Activated T-helper 2 cell treated with anti-CD3 and anti-CD28 coated beads, Interferon-gamma antibody, Interleukin-2, Interleukin-4, amounts not matched to agents 10 μg/mL and 5 μg/mL and 100 μg/mL, durations not matched to agents 14 hours and 24 hours and 36 hours (primary cell): Measurements from ENCODE around the gene SCAMP1. TPM values are rescaled to one million over a fixed set of nuclear protein-coding genes. Genes with fewer than 3 reads are reported as not detected.

ENCODE experiments used
- DNase-seq: peaks from one replicate; pipeline ENCODE4 v3.0.0; 2021; ENCODE audit warnings: low spot score
- H3K27ac Mint-ChIP-seq: one replicate; pipeline ENCODE4 v1.8.0; 2021; ENCODE audit warnings: mixed read lengths
- H3K27me3 Mint-ChIP-seq: one replicate; pipeline ENCODE4 v1.8.0; 2021; ENCODE audit warnings: low read depth, mixed read lengths
- H3K36me3 Mint-ChIP-seq: one replicate; pipeline ENCODE4 v1.8.0; 2021; ENCODE audit warnings: low read depth, mixed read lengths
- H3K4me1 Mint-ChIP-seq: one replicate; pipeline ENCODE4 v1.8.0; 2021; ENCODE audit warnings: low read depth, mixed read lengths
- H3K4me3 Mint-ChIP-seq: one replicate; pipeline ENCODE4 v1.8.0; 2021; ENCODE audit warnings: low read depth, mild to moderate bottlenecking, moderate library complexity, mixed read lengths
- H3K9me3 Mint-ChIP-seq: one replicate; pipeline ENCODE4 v1.8.0; 2021; ENCODE audit warnings: mixed read lengths
- intact Hi-C: fragments of 100-400 bp; cut with micrococcal nuclease; formaldehyde crosslinking; loops from one replicate; pipeline ENCODE4 v1.15.1; 2023
- total RNA-seq: library from RNA; stranded (reverse); gene quantifications from 2 replicates; pipeline ENCODE4 v1.2.3, GENCODE V29; 2022

Gene SCAMP1, protein sequence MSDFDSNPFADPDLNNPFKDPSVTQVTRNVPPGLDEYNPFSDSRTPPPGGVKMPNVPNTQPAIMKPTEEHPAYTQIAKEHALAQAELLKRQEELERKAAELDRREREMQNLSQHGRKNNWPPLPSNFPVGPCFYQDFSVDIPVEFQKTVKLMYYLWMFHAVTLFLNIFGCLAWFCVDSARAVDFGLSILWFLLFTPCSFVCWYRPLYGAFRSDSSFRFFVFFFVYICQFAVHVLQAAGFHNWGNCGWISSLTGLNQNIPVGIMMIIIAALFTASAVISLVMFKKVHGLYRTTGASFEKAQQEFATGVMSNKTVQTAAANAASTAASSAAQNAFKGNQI
- total RNA-seq: 17.1 and 17.7 TPM in 2 replicates

DNA sequence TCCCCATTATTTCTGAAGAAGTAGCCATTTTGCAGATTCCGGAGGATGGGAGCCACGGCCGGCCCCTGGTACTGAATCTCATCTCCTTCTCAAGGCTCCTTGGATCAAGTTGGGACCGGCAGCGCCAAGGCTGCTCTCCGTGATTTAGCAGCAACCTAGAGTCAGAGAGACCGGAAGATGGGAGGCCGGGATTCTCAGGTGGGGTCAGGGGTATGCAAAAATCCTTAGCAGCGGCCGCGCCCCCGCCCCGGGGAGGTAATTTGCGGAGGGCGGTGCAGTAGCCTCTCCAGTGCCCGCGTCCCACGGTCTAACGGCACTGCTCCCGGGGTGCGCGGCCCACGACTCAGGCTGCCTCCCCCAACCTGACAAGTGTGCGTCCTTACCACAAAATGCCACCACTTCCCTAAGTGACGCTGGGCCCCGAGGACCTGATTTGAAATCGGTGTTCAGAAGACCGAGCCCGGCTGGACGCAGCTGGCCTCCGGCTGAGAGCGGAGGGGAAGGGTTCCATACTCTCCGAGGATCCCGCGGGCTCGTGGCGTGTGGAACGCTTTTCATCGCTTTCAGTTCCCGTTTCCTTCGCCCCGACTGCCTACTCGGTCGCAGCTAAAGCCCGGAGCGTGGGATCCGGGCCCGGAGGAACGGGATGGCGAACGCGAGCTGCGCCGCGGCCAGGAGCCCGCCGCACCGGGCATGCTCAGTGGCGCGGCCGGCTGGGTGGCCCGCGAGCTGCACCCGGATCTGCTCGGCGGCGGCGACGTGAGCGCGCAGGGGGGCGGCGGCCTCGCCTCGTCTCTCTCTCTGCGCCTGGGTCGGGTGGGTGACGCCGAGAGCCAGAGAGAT lies at the start of gene SCAMP1:
TSS of gene SCAMP1 (plus strand) at position 787 of the 843 bp plus-strand sequence. CDS start at position 842, 55 bp downstream.
- DNase-seq: peak; percentile 91
- Mint-ChIP-seq H3K27ac (peak within 1 kb of the TSS; percentile 94), H3K4me1 (peaks cover 29% of the 10 kb centered on the region), H3K27me3 (no peaks in the 10 kb centered on the region), H3K9me3 (no peaks in the 10 kb centered on the region), H3K4me3 (peak within 1 kb of the TSS; percentile 95), H3K36me3 (peaks cover 20% of the 10 kb centered on the region)
- intact Hi-C loops: loop anchor here (1.0 kb wide), 1 partner anchor 66 kb away; the partner anchor contains the start of gene AP3B1

DNA sequence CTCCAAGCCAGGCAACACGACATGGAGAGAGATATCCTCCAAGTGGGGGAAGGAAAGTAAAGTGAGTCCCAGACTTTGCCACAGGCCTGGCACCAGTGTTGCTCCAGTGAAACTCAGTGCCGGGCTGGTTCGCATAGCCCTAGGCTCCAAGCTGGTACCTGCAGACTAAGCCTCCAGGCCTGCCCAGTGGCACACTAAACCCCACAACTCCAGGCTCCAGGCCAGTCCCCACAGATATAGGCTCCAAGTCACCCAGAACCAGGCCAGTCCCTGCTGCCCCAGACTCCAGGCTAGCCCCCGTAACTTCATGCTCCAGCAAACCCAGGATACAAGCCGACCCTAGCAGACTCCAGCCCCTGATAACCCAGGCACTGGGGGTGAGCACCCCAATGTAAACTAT lies 42.9 kb upstream of the SCAMP1 start:
- Mint-ChIP-seq H3K4me1 (no peaks in the 10 kb centered on the region), H3K27me3 (peaks cover 21% of the 10 kb centered on the region), H3K9me3 (no peaks in the 10 kb centered on the region), H3K36me3 (no peaks in the 10 kb centered on the region), H3K27ac (no peak overlapping the region), H3K4me3 (no peak overlapping the region)
- intact Hi-C loops: no loop called here
- DNase-seq: no peak

- Mint-ChIP-seq H3K4me3 (no peak overlapping the region), H3K27me3 (peaks cover 21% of the 10 kb centered on the region), H3K9me3 (no peaks in the 10 kb centered on the region), H3K27ac (no peak overlapping the region), H3K36me3 (no peaks in the 10 kb centered on the region), H3K4me1 (no peaks in the 10 kb centered on the region)
- no peak for DNase-seq
- intact Hi-C loops: no loop called here
These were observed 42.1 kb upstream of the SCAMP1 start for GRCh38 chr5:78318337-78318736.

DNA sequence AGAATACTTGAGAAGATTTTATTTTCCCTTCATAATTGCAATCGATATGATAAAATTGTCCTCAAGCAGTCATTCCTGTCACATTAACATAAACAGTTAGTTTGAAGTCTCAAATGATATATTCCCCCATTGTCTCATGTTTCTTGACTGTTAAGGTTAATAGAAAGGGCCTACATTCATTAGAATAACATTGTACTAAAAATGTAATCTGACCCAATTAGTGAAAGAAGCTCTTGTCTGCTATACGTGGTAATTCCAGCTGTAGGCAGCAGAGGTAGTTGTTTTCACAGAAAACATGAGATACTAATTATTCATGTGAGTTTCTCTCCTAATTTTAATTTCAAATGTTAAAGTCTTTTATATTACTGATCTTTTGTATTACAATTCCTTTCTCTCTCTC lies 40.0 kb upstream of the SCAMP1 start:
- Mint-ChIP-seq H3K4me1 (no peaks in the 10 kb centered on the region), H3K9me3 (no peaks in the 10 kb centered on the region), H3K4me3 (no peak overlapping the region), H3K27me3 (peaks cover 21% of the 10 kb centered on the region), H3K27ac (no peak overlapping the region), H3K36me3 (no peaks in the 10 kb centered on the region)
- DNase-seq: no peak
- intact Hi-C loops: no loop called here

GRCh38 chr5:78323241-78323640 lies 37.2 kb upstream of the SCAMP1 start:
- intact Hi-C loops: no loop called here
- DNase-seq: no peak
- H3K4me3 Mint-ChIP-seq: no peak overlapping the region
- H3K27me3 Mint-ChIP-seq: peaks cover 27% of the 10 kb centered on the region
- no peaks in the 10 kb centered on the region for H3K4me1 Mint-ChIP-seq
- no peaks in the 10 kb centered on the region for H3K36me3 Mint-ChIP-seq
- no peaks in the 10 kb centered on the region for H3K9me3 Mint-ChIP-seq
- H3K27ac Mint-ChIP-seq: no peak overlapping the region

DNA sequence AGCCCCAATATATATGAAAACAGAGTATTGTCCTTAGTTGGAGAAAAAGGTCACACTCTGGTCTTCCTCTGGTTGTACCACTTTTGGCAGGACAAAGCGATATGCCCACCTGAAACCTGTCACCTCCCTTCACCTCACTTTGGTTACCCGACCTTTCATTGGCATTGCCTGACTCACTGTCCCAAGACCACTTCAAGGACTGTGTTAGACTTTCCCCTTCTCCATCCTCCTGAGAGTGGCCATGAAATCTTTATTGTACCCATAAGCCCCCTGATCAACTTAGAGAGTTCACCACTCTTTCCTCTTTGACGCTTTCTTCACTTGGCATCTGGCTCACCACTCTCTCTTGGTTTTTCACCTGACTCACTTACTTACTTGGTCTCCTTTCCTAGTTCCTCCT lies 33.5 kb upstream of the SCAMP1 start:
- H3K4me3 Mint-ChIP-seq: no peak overlapping the region
- DNase-seq: no peak
- intact Hi-C loops: no loop called here
- H3K27me3 Mint-ChIP-seq: peaks cover 26% of the 10 kb centered on the region
- H3K36me3 Mint-ChIP-seq: no peaks in the 10 kb centered on the region
- H3K27ac Mint-ChIP-seq: no peak overlapping the region
- peaks cover 1% of the 10 kb centered on the region for H3K4me1 Mint-ChIP-seq
- no peaks in the 10 kb centered on the region for H3K9me3 Mint-ChIP-seq

DNA sequence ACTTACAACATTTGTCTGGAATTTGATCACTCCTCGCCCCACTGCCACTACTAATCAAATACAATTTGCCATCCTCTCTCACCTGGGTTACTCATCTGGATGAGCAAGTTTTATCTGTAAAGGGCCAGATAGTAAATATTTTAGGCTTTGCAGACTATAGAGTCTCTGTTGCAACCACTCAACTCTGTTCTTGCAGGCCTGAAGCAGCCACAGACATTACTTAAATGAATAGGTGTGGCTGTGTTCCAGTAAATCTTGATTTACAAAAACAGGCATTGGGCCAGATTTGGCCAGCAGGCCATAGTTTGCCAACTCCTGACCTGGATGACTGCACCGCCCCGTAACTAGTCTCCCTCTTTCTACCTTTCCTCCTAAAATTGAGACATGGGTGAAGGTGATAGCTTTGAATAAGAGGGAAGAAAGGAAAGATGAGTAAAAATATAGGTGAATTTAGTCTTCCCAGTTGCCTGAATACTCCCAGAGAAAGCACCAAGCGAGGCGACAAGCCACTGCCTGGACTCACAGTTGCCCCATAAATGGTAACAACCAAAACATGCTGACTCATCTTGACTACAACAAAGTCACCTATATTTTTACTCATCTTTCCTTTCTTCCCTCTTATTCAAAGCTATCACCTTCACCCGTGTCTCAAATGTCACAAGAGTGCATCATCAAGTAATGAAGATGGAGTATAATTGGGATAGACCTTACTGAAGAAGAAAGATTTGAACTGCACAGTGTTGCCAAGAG lies 32.5 kb upstream of the SCAMP1 start:
- H3K36me3 Mint-ChIP-seq: no peaks in the 10 kb centered on the region
- intact Hi-C loops: no loop called here
- peaks cover 24% of the 10 kb centered on the region for H3K27me3 Mint-ChIP-seq
- H3K27ac Mint-ChIP-seq: no peak overlapping the region
- DNase-seq: no peak
- no peaks in the 10 kb centered on the region for H3K9me3 Mint-ChIP-seq
- no peak overlapping the region for H3K4me3 Mint-ChIP-seq
- peaks cover 1% of the 10 kb centered on the region for H3K4me1 Mint-ChIP-seq

GRCh38 chr5:78328585-78329173 lies 31.7 kb upstream of the SCAMP1 start:
- H3K27ac Mint-ChIP-seq: no peak overlapping the region
- DNase-seq: no peak
- H3K27me3 Mint-ChIP-seq: peaks cover 22% of the 10 kb centered on the region
- intact Hi-C loops: no loop called here
- peaks cover 1% of the 10 kb centered on the region for H3K4me1 Mint-ChIP-seq
- H3K4me3 Mint-ChIP-seq: no peak overlapping the region
- H3K9me3 Mint-ChIP-seq: no peaks in the 10 kb centered on the region
- no peaks in the 10 kb centered on the region for H3K36me3 Mint-ChIP-seq

- H3K4me1 Mint-ChIP-seq: peaks cover 1% of the 10 kb centered on the region
- intact Hi-C loops: no loop called here
- H3K36me3 Mint-ChIP-seq: no peaks in the 10 kb centered on the region
- peaks cover 2% of the 10 kb centered on the region for H3K9me3 Mint-ChIP-seq
- H3K27ac Mint-ChIP-seq: no peak overlapping the region
- H3K4me3 Mint-ChIP-seq: no peak overlapping the region
- peaks cover 20% of the 10 kb centered on the region for H3K27me3 Mint-ChIP-seq
- DNase-seq: no peak
These were observed 28.8 kb upstream of the SCAMP1 start for GRCh38 chr5:78331523-78332080.

DNA sequence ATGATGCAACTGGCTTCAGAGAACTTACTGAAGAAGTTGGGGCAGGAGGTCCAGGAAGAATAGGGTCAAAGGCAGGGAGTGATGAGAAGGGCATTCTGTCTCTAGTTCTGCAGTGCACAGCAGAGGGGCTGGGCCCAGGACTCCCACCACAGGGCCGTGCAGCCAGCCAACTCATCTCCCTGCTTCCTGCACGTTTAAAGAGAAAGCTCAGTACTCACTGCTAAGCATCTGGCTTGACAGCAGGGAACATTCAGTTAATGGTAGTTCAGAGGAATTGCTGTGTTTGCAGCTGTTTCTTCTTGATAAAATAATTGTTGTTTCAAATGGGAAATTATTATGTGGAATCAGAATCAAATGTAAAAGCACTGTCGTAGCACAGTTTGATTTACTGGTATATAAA lies 25.6 kb upstream of the SCAMP1 start:
- Mint-ChIP-seq H3K27ac (no peak overlapping the region), H3K4me3 (no peak overlapping the region), H3K9me3 (peaks cover 12% of the 10 kb centered on the region), H3K36me3 (peaks cover 4% of the 10 kb centered on the region), H3K27me3 (peaks cover 19% of the 10 kb centered on the region), H3K4me1 (no peaks in the 10 kb centered on the region)
- intact Hi-C loops: no loop called here
- DNase-seq: no peak

- no peaks in the 10 kb centered on the region for H3K4me1 Mint-ChIP-seq
- H3K9me3 Mint-ChIP-seq: peaks cover 12% of the 10 kb centered on the region
- no peak overlapping the region for H3K4me3 Mint-ChIP-seq
- no peak overlapping the region for H3K27ac Mint-ChIP-seq
- H3K36me3 Mint-ChIP-seq: peaks cover 4% of the 10 kb centered on the region
- intact Hi-C loops: no loop called here
- no peak for DNase-seq
- H3K27me3 Mint-ChIP-seq: peaks cover 21% of the 10 kb centered on the region
These were observed 24.4 kb upstream of the SCAMP1 start for GRCh38 chr5:78335976-78336375.

GRCh38 chr5:78336698-78337097 lies 23.7 kb upstream of the SCAMP1 start:
- no peaks in the 10 kb centered on the region for H3K4me1 Mint-ChIP-seq
- H3K27me3 Mint-ChIP-seq: peaks cover 16% of the 10 kb centered on the region
- H3K9me3 Mint-ChIP-seq: peaks cover 12% of the 10 kb centered on the region
- intact Hi-C loops: no loop called here
- peaks cover 4% of the 10 kb centered on the region for H3K36me3 Mint-ChIP-seq
- H3K4me3 Mint-ChIP-seq: no peak overlapping the region
- no peak overlapping the region for H3K27ac Mint-ChIP-seq
- no peak for DNase-seq
